ENCODE results near the gene NOS3.

DNA sequence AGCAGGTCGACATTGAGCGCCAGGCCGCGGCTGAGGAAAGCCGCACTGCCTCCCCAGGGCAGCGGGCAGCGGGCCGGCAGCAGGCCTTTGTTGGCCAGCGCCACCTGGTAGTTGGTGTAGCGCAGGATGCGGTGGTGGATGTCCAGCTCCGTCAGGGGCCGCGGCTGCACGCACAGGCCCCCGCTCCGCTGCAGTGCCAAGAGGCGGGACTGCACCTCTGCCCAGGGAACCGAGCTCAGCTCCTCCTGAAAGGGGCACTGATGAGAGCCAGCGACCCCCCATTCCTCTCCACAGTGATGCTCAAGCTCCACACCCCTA, 28.3 kb downstream of the NOS3 start:
- no peak for TF ChIP-seq EZH2 (IDR thresholded peaks at IDR 0.05; ENCODE audit: low read depth)
- TF ChIP-seq, protein P1, sequence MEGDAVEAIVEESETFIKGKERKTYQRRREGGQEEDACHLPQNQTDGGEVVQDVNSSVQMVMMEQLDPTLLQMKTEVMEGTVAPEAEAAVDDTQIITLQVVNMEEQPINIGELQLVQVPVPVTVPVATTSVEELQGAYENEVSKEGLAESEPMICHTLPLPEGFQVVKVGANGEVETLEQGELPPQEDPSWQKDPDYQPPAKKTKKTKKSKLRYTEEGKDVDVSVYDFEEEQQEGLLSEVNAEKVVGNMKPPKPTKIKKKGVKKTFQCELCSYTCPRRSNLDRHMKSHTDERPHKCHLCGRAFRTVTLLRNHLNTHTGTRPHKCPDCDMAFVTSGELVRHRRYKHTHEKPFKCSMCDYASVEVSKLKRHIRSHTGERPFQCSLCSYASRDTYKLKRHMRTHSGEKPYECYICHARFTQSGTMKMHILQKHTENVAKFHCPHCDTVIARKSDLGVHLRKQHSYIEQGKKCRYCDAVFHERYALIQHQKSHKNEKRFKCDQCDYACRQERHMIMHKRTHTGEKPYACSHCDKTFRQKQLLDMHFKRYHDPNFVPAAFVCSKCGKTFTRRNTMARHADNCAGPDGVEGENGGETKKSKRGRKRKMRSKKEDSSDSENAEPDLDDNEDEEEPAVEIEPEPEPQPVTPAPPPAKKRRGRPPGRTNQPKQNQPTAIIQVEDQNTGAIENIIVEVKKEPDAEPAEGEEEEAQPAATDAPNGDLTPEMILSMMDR (conservative IDR thresholded peaks at IDR 0.05), result no peak

All from PC-9 (cell line).